GM18517 (cell line): ENCODE results near the gene FCSK.
"Not testable (repeated sequence)": the region's sequence is repeated elsewhere in the genome, so short reads cannot be mapped to it uniquely, and the experiment has no call there.

Source experiments
- ATAC-seq: cut with Tn5 transposase; IDR thresholded peaks from one replicate; pipeline ENCODE4 v1.9.1; 2021; ENCODE audit warnings: mild to moderate bottlenecking, moderate library complexity; ENCODE audit not compliant: unreplicated experiment

Gene FCSK

GRCh38 chr16:70454222-70455034 is at the start of gene FCSK:
Gene FCSK, plus strand, starts transcription at chr16:70454595. Its CDS starts 8,596 bp downstream, at chr16:70463191.
- ATAC-seq, result peak; percentile 82

GRCh38 chr16:70406104-70406503 is 48.3 kb upstream of the FCSK start:
- ATAC-seq, result not testable (repeated sequence)

GRCh38 chr16:70407811-70408274 is 46.6 kb upstream of the FCSK start:
- ATAC-seq, result no peak

GRCh38 chr16:70410734-70411133 is 43.7 kb upstream of the FCSK start:
- no peak for ATAC-seq

GRCh38 chr16:70412385-70412784 is 42.0 kb upstream of the FCSK start:
- ATAC-seq, result no peak

GRCh38 chr16:70413572-70413971 is 40.8 kb upstream of the FCSK start:
- not testable (repeated sequence) for ATAC-seq

GRCh38 chr16:70416748-70417616 is 37.4 kb upstream of the FCSK start:
- ATAC-seq, result peak; percentile 69

- ATAC-seq, result no peak
Measured at GRCh38 chr16:70417661-70418060, 36.7 kb upstream of the FCSK start.

GRCh38 chr16:70418274-70418992 is 36.0 kb upstream of the FCSK start:
- ATAC-seq, result no peak

GRCh38 chr16:70418993-70419318 is 35.4 kb upstream of the FCSK start:
- ATAC-seq, result no peak

- no peak for ATAC-seq
Measured at GRCh38 chr16:70419384-70420327, 34.7 kb upstream of the FCSK start.

GRCh38 chr16:70421014-70421413 is 33.4 kb upstream of the FCSK start:
- ATAC-seq, result no peak

GRCh38 chr16:70421473-70422311 is 32.7 kb upstream of the FCSK start:
- no peak for ATAC-seq

GRCh38 chr16:70422543-70422942 is 31.9 kb upstream of the FCSK start:
- ATAC-seq, result no peak

- ATAC-seq, result no peak
Measured at GRCh38 chr16:70427786-70428177, 26.6 kb upstream of the FCSK start.

- ATAC-seq, result no peak
Measured at GRCh38 chr16:70428178-70428998, 26.0 kb upstream of the FCSK start.

- ATAC-seq, result peak; percentile 8
Measured at GRCh38 chr16:70429888-70430666, 24.3 kb upstream of the FCSK start.
